Left ventricle myocardium inferior (tissue), 1 donor: ENCODE measurements around the gene NXNL2. TPM values are rescaled to one million over a fixed set of nuclear protein-coding genes. Genes with fewer than 3 reads are reported as not detected.

Experiments
- DNase-seq: peaks from one replicate; pipeline ENCODE4 v3.0.0-alpha.2; 2020
- H3K27ac ChIP-seq: fragments of 200-600 bp; replicated peaks from 2 replicates; pipeline ENCODE4 v1.8.0; 2021
- H3K27me3 ChIP-seq: fragments of 200-600 bp; 2 replicates; pipeline ENCODE4 v1.8.0; 2021; ENCODE audit warnings: low read depth
- H3K36me3 ChIP-seq: fragments of 200-600 bp; 2 replicates; pipeline ENCODE4 v1.8.0; 2021
- H3K4me1 ChIP-seq: fragments of 200-600 bp; 2 replicates; pipeline ENCODE4 v1.8.0; 2021
- H3K4me3 ChIP-seq: fragments of 200-600 bp; 2 replicates; pipeline ENCODE4 v1.8.0; 2021; ENCODE audit warnings: mild to moderate bottlenecking, moderate library complexity
- H3K9me3 ChIP-seq: fragments of 200-600 bp; replicated peaks from 2 replicates; pipeline ENCODE4 v1.8.0; 2021
- intact Hi-C: fragments of 100-400 bp; cut with micrococcal nuclease; formaldehyde crosslinking; loops from one replicate; pipeline ENCODE4 v1.11.0; 2022
- total RNA-seq: library from RNA; stranded (reverse); fragmentation: NEBNext Ultra II Directional; extraction: Animal tissue kit (Norgen Biotek cat#: 25700); gene quantifications from one replicate; pipeline ENCODE4 v1.2.1, GENCODE V29; 2021
- TF ChIP-seq, protein P1 (sequence below): fragments of 200-600 bp; IDR thresholded peaks from 2 replicates; pipeline ENCODE4 v1.8.0; 2021; ENCODE audit warnings: antibody characterized with exemption, mild to moderate bottlenecking, borderline replicate concordance
- donor health status: DM: no; HTN: yes; CAD: no; lungs with severe emphysema.

The NXNL2 gene
- total RNA-seq, 1 donor from 2014 or later, result 0.30 TPM

DNA sequence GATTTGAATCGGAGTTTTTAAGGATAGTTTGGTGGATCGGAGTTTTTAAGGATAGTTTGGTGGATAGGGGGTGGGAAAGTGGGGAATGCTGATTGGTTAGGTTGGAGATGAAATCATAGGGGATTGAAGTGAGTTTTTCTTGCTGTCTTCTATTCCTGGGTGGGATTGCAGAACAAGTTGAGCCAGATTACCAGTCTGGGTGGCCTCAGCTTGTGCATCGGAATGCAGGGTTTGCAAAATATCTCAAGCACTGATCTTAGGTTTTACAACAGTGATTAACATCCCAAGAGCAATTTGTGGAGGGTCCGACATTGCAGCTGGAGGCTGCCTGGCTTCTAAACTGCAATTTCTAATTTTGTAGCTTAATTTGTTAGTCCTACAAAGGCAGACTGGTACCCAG lies 23.1 kb upstream of the NXNL2 start:
- H3K27me3 ChIP-seq, result no peaks in the 10 kb centered on the region
- no peak for DNase-seq
- intact Hi-C loops, result no loop called here
- H3K4me3 ChIP-seq, result no peak overlapping the region
- H3K27ac ChIP-seq, result no peak overlapping the region
- TF ChIP-seq, protein P1, sequence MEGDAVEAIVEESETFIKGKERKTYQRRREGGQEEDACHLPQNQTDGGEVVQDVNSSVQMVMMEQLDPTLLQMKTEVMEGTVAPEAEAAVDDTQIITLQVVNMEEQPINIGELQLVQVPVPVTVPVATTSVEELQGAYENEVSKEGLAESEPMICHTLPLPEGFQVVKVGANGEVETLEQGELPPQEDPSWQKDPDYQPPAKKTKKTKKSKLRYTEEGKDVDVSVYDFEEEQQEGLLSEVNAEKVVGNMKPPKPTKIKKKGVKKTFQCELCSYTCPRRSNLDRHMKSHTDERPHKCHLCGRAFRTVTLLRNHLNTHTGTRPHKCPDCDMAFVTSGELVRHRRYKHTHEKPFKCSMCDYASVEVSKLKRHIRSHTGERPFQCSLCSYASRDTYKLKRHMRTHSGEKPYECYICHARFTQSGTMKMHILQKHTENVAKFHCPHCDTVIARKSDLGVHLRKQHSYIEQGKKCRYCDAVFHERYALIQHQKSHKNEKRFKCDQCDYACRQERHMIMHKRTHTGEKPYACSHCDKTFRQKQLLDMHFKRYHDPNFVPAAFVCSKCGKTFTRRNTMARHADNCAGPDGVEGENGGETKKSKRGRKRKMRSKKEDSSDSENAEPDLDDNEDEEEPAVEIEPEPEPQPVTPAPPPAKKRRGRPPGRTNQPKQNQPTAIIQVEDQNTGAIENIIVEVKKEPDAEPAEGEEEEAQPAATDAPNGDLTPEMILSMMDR, result no peak
- peaks cover 7% of the 10 kb centered on the region for H3K9me3 ChIP-seq
- H3K4me1 ChIP-seq, result peaks cover 7% of the 10 kb centered on the region
- no peaks in the 10 kb centered on the region for H3K36me3 ChIP-seq

DNA sequence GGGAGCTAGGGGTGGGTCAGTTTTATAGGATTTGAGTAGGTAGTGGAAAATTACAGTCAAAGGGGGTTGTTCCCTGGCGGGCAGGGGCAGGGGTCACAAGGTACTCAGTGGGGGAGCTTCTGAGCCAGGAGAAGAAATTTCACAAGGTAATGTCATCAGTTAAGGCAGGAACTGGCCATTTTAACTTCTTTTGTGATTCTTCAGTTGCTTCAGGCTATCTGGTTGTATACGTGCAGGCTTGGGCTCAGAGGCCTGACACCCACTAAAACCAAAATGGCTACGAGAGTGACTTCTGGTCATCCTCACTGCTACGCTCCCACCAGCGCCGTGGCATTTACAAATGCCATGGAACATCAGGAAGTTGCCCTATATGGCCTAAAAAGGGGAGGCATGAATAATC lies 20.7 kb upstream of the NXNL2 start:
- TF ChIP-seq, protein P1, result no peak
- no peak for DNase-seq
- peaks cover 7% of the 10 kb centered on the region for H3K4me1 ChIP-seq
- intact Hi-C loops, result no loop called here
- H3K4me3 ChIP-seq, result no peak overlapping the region
- no peaks in the 10 kb centered on the region for H3K27me3 ChIP-seq
- H3K36me3 ChIP-seq, result no peaks in the 10 kb centered on the region
- no peak overlapping the region for H3K27ac ChIP-seq
- no peaks in the 10 kb centered on the region for H3K9me3 ChIP-seq

DNA sequence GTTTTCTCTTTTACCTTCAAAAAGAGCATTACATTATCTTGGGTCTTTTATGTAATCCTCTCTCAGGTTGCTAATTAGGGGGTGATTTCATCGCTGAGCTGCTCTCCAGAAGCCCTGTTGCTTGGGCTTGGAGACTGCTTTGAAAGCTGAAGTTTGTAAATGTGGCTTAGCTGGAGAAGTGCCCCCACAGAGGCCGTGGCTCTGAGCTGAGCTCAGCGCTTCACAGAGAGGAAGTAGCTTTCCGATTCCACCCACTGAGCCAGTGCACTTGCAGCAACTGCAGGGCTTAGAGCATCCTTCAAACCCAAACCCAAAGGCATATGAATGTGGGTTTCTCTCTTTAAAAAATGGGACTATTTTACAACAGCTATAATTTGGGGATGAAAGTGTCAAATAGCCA lies 13.7 kb upstream of the NXNL2 start:
- H3K27ac ChIP-seq, result no peak overlapping the region
- intact Hi-C loops, result no loop called here
- TF ChIP-seq, protein P1, result no peak
- peaks cover 11% of the 10 kb centered on the region for H3K27me3 ChIP-seq
- H3K9me3 ChIP-seq, result no peaks in the 10 kb centered on the region
- DNase-seq, result no peak
- H3K36me3 ChIP-seq, result no peaks in the 10 kb centered on the region
- no peak overlapping the region for H3K4me3 ChIP-seq
- no peaks in the 10 kb centered on the region for H3K4me1 ChIP-seq

DNA sequence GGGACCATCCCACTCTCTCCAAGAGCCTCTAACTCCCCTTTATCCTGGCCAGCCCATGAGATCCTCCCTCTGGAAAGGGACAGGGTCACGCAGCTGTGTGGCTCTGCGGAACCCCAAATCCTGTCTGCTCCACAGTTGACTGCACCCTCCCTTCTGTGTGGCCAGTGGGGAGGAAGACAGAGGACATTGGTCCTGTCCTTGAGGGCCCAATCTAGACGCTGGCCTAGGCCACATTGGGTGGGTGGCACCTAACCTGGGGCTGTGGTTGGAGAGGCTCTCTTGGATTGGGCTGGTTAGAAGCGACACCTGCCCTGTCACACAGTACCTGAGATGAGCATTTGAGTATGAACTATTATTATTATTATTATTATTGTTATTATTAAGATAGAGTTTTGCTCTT lies 12.6 kb upstream of the NXNL2 start:
- TF ChIP-seq, protein P1, result no peak
- Histone ChIP-seq H3K9me3 (no peaks in the 10 kb centered on the region), H3K4me1 (no peaks in the 10 kb centered on the region)

DNA sequence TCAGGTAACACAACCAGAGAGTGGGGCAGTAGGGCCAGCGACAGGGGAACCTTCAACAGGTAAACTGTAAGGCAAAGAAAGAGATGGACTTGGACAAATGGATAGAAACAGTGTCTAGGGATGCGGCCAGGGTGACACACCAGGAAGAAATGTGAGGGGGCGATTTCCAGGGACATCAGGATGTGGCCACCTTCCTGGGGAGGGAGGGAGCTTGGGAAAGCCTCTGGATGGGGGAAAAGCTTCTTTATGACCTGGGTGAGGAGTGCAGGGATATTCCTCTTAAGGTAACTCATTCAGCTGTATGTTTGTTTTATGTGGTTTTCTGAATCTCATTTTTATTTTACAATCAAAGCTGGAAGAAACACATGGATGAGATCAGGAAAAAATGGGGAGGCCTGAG lies 11.9 kb upstream of the NXNL2 start:
- Histone ChIP-seq H3K4me1 (no peaks in the 10 kb centered on the region), H3K27me3 (peaks cover 11% of the 10 kb centered on the region), H3K36me3 (no peaks in the 10 kb centered on the region), H3K4me3 (no peak overlapping the region), H3K27ac (no peak overlapping the region), H3K9me3 (no peaks in the 10 kb centered on the region)
- TF ChIP-seq, protein P1, result no peak
- no peak for DNase-seq
- intact Hi-C loops, result no loop called here

More for the DNA sequence above, 12.6 kb upstream of the NXNL2 start:
- DNase-seq, result no peak
- Histone ChIP-seq H3K36me3 (no peaks in the 10 kb centered on the region), H3K27me3 (peaks cover 11% of the 10 kb centered on the region), H3K27ac (no peak overlapping the region), H3K4me3 (no peak overlapping the region)
- intact Hi-C loops, result no loop called here

DNA sequence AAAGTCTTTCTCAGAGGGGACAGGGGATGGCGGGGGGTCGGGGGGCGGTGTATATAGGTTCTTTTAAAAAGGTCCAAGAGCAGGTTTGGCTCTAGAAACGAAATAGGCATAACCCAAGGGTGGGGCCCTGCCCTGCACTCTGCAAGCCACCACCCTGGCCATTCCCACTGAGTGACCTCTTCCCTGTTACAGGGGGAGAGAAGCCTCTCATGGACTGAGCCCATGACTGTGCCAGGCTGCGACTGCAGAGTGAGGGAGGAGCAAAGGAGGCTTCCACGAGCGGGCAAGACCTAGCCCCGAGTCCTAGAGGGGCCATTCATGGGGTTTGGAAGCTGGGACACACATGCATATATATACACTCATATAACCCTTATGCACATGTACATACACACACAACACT lies 10.1 kb upstream of the NXNL2 start:
- H3K36me3 ChIP-seq, result no peaks in the 10 kb centered on the region
- no peaks in the 10 kb centered on the region for H3K4me1 ChIP-seq
- TF ChIP-seq, protein P1, result no peak
- H3K9me3 ChIP-seq, result no peaks in the 10 kb centered on the region
- no peak overlapping the region for H3K4me3 ChIP-seq
- intact Hi-C loops, result no loop called here
- no peak for DNase-seq
- H3K27ac ChIP-seq, result no peak overlapping the region
- peaks cover 11% of the 10 kb centered on the region for H3K27me3 ChIP-seq
